Measurements from ENCODE around the gene RALGDS.

DNA sequence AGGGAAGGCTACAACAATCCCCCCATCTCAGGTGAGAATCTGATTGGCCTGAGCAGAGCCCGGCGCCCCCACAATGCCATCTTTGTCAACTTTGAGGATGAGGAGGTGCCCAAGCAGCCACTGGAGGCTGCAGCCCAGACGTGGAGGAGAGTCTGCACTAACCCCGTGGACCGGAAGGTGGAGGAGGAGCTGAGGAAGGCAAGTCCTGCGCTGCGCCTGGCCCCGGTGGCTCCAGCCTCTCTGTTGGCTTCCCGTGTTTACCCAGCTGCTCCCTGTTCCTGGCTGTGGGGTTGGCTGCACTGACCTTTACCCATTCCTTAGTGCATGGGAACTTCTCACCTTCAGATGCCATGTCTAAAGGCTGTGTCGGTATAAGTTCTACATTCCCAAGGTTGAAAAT is 70.3 kb downstream of the RALGDS start:
- TF ChIP-seq CTCF (IDR thresholded peaks at IDR 0.05; ENCODE audit: low read depth, low read length): no peak
- no peak for TF ChIP-seq POLR2A (IDR thresholded peaks at IDR 0.05; ENCODE audit: extremely low read depth, insufficient read length)
- TF ChIP-seq MAX (IDR thresholded peaks at IDR 0.05; ENCODE audit: low read depth, low read length): no peak

Data from NB4 (cell line).